ENCODE results near the gene MTR. TPM values are rescaled to one million over a fixed set of nuclear protein-coding genes. Genes with fewer than 3 reads are reported as not detected.

The MTR gene
- total RNA-seq, 1 donor = 38.4 TPM

GRCh38 chr1:236862615-236863211, 67.6 kb downstream of the MTR start:
- DNase-seq (ENCODE audit: low read depth) = peak; percentile 8
- no peak for TF ChIP-seq CTCF (IDR thresholded peaks at IDR 0.05; ENCODE audit: insufficient read depth, low read length)
- H3K4me3 ChIP-seq (ENCODE audit: low read depth, low read length) = no peak overlapping the region

GRCh38 chr1:236864211-236864610, 69.1 kb downstream of the MTR start:
- DNase-seq (ENCODE audit: low read depth) = no peak
- TF ChIP-seq CTCF (IDR thresholded peaks at IDR 0.05; ENCODE audit: insufficient read depth, low read length) = no peak
- no peak overlapping the region for H3K4me3 ChIP-seq (ENCODE audit: low read depth, low read length)

GRCh38 chr1:236864996-236865817, 70.1 kb downstream of the MTR start:
- no peak overlapping the region for H3K4me3 ChIP-seq (ENCODE audit: low read depth, low read length)
- no peak for TF ChIP-seq CTCF (IDR thresholded peaks at IDR 0.05; ENCODE audit: insufficient read depth, low read length)
- no peak for DNase-seq (ENCODE audit: low read depth)

- no peak for DNase-seq (ENCODE audit: low read depth)
- no peak for TF ChIP-seq CTCF (IDR thresholded peaks at IDR 0.05; ENCODE audit: insufficient read depth, low read length)
- H3K4me3 ChIP-seq (ENCODE audit: low read depth, low read length) = no peak overlapping the region
Observed at GRCh38 chr1:236865818-236866155, 70.7 kb downstream of the MTR start.

GRCh38 chr1:236868625-236869467, 73.8 kb downstream of the MTR start:
- DNase-seq (ENCODE audit: low read depth) = peak; percentile 71
- TF ChIP-seq CTCF (IDR thresholded peaks at IDR 0.05; ENCODE audit: insufficient read depth, low read length) = peak; percentile 95
- H3K4me3 ChIP-seq (ENCODE audit: low read depth, low read length) = no peak overlapping the region

GRCh38 chr1:236869911-236870310, 74.8 kb downstream of the MTR start:
- no peak for TF ChIP-seq CTCF (IDR thresholded peaks at IDR 0.05; ENCODE audit: insufficient read depth, low read length)
- no peak for DNase-seq (ENCODE audit: low read depth)
- no peak overlapping the region for H3K4me3 ChIP-seq (ENCODE audit: low read depth, low read length)
